GM04503 (cell line): ENCODE measurements around the gene STAM.
"Not testable (repeated sequence)": the region's sequence is repeated elsewhere in the genome, so short reads cannot be mapped to it uniquely, and the experiment has no call there.

ENCODE experiments used
- DNase-seq: peaks from one replicate; pipeline ENCODE4 v3.0.0-alpha.2; 2012; ENCODE audit warnings: low read depth

The STAM gene

GRCh38 chr10:17675638-17676037 is 31.7 kb downstream of the STAM start:
- DNase-seq, result no peak

DNA sequence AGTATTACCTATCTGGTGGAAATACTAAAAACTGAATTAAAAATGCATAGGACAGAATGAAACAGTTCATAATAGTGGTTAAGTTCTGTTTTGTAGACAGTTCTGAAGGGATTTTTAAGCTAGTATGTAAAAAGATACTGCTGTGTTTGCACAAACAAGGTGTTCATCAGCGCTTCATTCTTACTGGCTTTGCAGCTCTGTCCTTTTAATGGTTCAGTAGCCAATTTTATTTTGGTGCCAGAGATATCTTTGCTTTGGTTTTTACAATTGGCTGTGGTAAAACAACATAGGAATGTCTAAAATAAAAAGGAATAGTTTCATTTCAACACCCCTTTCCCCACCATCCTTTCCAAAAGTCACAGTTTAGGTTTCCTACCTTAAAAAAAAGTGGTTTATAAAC is 33.0 kb downstream of the STAM start:
- no peak for DNase-seq

DNA sequence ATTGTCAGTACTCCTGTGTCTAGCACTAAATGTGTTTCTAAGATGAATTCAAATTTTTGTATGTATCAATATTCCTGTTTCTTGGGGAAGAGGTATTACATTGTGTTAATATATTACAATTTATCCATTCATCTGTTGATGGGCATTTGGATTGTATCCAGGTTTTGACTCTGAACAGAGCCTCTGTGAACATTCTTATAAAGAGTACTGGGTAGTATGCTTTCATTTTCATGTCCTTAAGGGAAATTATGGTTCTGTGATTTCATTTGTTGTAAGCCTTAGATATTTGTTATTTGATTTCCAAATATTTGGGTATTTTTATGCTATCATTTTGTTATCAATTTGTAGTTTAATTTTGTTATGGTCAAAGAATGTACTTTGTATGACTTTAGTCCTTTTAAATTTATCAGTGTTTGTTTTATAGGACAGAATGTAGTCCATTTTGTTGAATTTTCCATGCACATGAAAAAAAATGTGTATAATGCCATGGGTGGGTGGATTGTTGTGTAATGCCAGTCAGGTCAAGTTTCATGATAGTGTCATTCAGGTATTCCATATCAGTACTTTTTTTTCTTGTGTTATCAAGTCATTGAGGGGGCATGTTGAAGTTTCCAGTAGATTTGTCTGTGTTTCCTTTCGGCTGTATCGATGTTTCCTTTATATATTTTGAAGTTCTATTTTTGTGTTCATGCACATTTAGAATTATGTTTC is 38.4 kb downstream of the STAM start:
- DNase-seq, result no peak

- DNase-seq, result no peak
These were observed 39.6 kb downstream of the STAM start for GRCh38 chr10:17683541-17683940.

GRCh38 chr10:17684537-17684936 is 40.6 kb downstream of the STAM start:
- DNase-seq, result no peak

DNA sequence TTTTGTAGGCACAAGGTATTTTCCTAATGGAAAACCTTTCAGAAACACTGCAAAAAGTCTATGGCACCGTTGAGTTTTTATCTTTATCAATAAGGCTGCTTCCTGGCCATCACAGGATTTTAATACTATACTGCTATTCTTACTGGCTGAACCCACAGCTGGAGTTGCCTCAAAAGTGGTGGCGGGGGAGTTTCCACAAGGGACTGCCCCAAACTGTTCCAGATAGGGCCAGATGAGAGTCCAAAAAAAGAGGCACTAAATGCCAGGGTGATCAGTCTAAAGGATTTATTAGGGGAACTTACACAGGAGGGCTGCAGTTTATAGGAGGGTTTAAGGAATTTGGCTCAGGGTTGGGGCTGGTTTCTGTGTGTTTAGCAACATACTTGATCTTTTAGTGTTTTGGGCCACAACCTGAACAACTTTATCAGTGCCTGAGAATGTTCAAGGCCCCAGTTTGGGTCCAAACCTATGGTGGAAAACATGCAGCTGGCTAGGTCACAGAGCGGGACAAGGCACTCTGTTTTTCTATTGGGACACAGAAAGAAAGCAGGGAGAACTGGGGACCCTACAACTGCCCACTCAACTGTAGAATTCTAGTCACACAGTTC is 41.4 kb downstream of the STAM start:
- no peak for DNase-seq

- no peak for DNase-seq
These were observed 43.3 kb downstream of the STAM start for GRCh38 chr10:17687117-17687831.

GRCh38 chr10:17689137-17689536 is 45.2 kb downstream of the STAM start:
- DNase-seq, result no peak

DNA sequence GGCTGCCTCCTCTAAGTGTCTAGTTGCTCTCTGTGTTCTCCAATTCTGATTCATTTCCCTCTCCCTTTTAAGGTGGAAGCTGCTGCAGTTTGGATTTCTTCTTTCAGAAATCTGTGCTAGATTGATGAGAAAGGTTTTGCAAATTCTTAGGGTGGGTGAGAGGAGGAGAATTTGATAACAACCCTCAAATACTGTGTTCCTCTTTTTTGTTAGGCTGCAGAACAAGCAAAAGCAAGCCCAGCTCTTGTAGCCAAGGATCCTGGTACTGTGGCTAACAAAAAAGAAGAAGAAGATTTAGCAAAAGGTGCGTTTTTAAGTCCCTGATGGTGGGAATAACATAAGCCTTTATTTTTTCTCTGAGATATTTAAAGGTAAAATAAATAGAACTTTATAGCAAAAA is 49.1 kb downstream of the STAM start:
- DNase-seq, result no peak

GRCh38 chr10:17698696-17699095 is 54.7 kb downstream of the STAM start:
- DNase-seq, result no peak

- no peak for DNase-seq
These were observed 57.4 kb downstream of the STAM start for GRCh38 chr10:17701301-17701700.

DNA sequence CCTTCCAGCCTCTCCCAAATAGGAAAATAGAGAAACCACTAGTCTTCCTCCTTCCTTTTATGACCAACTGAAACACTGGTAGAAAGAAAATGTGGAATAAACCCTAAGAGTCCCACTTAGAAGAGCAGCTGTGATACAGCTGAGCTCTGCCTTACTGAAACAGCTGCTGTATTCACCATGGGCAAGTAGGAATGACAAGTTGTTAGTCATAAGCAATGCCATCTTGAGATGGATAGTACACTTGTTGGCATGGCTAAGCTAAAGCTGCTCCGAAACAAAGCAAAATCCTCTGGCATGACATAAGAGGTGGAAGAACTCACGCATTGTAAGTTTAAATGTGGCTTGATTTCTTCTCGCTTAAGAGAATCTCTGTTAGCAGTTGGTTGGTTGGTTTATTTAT is 59.8 kb downstream of the STAM start:
- DNase-seq, result no peak

DNA sequence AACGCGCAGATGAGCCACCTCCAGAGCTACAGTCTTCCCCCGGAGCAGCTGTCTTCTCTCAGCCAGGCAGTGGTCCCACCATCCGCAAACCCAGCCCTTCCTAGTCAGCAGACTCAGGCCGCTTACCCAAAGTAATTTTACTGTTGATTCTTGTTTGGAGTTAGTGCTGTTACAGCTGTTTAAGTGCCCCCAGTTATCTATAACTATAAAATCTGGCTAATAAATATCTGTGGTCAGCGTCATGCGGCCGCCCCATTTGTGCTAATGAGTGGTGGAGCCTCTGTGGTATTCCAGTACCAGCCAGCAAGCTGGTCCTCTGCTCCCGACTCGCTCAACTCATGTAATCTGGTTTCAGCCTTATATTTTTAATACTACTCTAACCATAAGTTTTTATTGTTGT is 64.9 kb downstream of the STAM start:
- DNase-seq, result no peak

DNA sequence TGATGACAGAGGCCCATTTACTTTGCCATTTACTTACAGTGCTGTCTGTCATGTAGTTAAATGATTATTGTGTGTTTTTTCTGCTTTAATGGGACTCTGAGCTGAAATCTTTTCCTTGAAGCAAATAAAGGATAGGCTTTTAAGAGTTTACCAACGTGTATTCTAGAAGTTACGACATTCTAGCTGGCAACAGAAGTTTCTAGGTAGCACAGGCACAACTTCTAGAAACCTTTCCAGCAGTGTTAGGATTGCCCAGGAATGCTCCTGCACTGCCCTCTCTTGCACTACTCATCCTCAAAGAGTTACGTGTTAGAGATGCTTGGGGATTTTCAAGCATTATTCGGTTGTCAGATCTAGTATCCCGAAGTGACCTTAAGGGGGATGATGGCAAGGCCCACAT is 65.5 kb downstream of the STAM start:
- DNase-seq, result no peak

GRCh38 chr10:17710181-17710580 is 66.2 kb downstream of the STAM start:
- no peak for DNase-seq

- DNase-seq, result no peak
These were observed 68.1 kb downstream of the STAM start for GRCh38 chr10:17712053-17712452.

DNA sequence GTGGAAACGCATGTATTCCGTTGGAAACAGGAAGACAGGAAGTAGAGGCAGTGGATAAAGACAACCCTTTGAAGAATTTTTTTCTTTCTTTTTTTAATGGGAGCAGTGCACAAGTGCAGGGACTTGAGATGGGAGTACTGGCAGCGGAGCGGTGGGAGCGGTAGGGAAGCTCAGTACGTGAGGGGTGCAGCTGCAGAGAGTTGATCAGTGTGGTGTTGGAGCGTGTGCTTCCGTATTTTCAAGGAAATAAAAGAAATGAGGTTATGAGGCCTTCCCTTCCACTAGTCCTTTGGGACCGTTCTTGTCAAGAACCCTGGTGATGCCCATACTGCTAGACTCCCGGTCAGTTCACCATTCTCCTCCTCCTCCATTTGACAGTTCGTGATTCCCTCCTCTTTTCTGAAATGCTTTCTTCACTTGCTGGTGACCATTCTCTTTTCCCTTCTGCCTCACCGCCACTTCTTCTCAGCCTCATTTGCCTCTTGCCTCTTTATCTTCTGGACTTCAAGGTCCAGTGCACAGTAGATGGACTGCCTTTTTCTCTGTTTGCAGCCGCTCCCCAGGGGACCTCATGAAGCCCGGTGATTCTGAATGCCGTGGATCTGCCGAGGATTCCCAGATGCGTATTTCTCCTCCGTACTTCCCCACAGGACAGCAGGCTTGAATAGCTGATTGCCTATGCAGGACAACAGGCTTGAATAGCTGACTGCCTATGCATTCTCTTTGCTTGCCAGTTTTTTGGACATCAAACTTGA is 68.9 kb downstream of the STAM start:
- no peak for DNase-seq

- no peak for DNase-seq
These were observed 69.8 kb downstream of the STAM start for GRCh38 chr10:17713758-17714157.

DNA sequence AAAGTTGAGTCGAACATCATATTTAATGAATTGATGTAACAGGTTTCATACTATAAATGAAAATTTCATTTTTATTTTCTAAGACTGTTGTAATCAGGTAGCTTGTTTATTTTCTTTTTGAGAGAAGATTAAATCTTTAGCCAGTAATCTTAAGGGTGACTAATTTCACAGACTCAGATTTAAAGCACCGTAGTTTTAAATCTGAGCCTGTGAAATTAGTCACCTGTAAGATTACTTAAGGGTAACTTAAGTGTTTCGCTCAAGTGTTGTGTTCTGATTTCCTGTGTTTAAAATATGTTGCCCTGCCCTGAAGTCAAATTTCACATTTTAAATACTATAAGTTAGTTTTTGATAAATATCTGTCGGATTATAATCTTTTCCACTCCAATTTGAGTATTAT is 72.2 kb downstream of the STAM start:
- no peak for DNase-seq

DNA sequence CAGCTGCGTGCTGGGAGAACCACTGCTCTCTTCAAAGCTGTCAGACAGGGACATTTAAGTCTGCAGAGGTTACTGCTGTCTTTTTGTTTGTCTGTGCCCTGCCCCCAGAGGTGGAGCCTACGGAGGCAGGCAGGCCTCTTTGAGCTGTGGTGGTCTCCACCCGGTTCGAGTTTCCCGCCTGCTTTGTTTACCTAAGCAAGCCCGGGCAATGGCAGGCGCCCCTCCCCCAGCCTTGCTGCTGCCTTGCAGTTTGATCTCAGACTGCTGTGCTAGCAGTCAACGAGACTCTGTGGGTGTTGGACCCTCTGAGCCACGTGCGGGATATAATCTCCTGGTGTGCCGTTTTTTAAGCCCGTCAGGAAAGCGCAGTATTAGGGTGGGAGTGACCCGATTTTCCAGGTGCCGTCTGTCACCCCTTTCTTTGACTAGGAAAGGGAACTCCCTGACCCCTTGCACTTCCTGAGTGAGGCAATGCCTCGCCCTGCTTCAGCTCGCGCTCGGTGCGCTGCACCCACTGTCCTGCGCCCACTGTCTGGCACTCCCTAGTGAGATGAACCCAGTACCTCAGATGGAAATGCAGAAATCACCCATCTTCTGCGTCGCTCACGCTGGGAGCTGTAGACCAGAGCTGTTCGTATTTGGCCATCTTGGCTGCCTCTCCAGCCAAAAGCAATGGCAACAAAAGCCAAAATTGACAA is 78.5 kb downstream of the STAM start:
- not testable (repeated sequence) for DNase-seq

GRCh38 chr10:17725703-17726102 is 81.8 kb downstream of the STAM start:
- DNase-seq, result no peak

- DNase-seq, result no peak
These were observed 85.7 kb downstream of the STAM start for GRCh38 chr10:17729630-17730029.
